K562 (cell line): ENCODE measurements around the gene TCF23. TPM values are rescaled to one million over a fixed set of nuclear protein-coding genes. Genes with fewer than 3 reads are reported as not detected.

Experiments used
- ATAC-seq: fragments of 200-7000 bp; cut with Tn5 transposase; 3 replicates; pipeline ENCODE4 v1.9.1; 2020; ENCODE audit warnings: moderate library complexity
- BruUV-seq: library from RNA; stranded (reverse); fragments of 400-500 nt; replicated peaks from 2 replicates; lab custom pipeline; 2021; lab: Mats Ljungman, UMichigan
- CTCF ChIA-PET: fragments of 300-600 bp; formaldehyde crosslinking; extraction: SDS; loops from one replicate; lab custom pipeline; 2021; ENCODE audit warnings: low intra/inter-chr PET ratio; lab: Yijun Ruan, JAX
- POLR2A ChIA-PET: fragments of 300-600, 350-650 bp; sonication (Branson Sonifier 250); formaldehyde crosslinking; extraction: SDS; loops from one replicate; lab custom pipeline; 2021; ENCODE audit warnings: antibody characterized with exemption, inconsistent platforms; lab: Yijun Ruan, JAX
- DNase-seq, 4 experiments: peaks; one replicate each; pipeline versions ENCODE4 v3.0.0 to v3.0.0-alpha.2; 2011 to 2018; ENCODE audit warnings: low spot score in 3 of 4, mixed read lengths in 3 of 4; ENCODE audit errors: extremely low read depth in 1 of 4
- FAIRE-seq: peaks from 2 replicates; lab custom pipeline; 2011; peaks lifted over from hg19 to GRCh38; lab: Jason Lieb, UNC
- H2AFZ ChIP-seq: 2 replicates; pipeline ENCODE4 v1.6.0; 2011; ENCODE audit warnings: low read depth, low read length, control low read depth, inconsistent platforms
- H3K27ac ChIP-seq: fragments of 200-600 bp; 3 replicates; pipeline ENCODE4 v1.8.0; 2011; ENCODE audit warnings: low read depth, mild to moderate bottlenecking, control low read depth, inconsistent platforms, low read length, moderate library complexity, mixed read lengths; ENCODE audit errors: extremely low read depth
- H3K27me3 ChIP-seq, 2 experiments: fragments of 300-600 bp in 1 of 2; 2 replicates in 1 of 2; 3 replicates in 1 of 2; pipeline versions ENCODE4 v1.6.0 to v1.8.0; 2011; ENCODE audit warnings: inconsistent platforms in 2 of 2, low read length in 2 of 2, mild to moderate bottlenecking in 1 of 2, mixed read lengths in 1 of 2, moderate library complexity in 1 of 2; ENCODE audit not compliant: control insufficient read depth in 2 of 2, insufficient read depth in 2 of 2
- H3K36me3 ChIP-seq: fragments of 300-600 bp; 3 replicates; pipeline ENCODE4 v1.8.0; 2011; ENCODE audit warnings: mild to moderate bottlenecking, low read length, inconsistent platforms; ENCODE audit not compliant: control insufficient read depth, insufficient read depth
- H3K4me1 ChIP-seq, 2 experiments: fragments of 200-600 bp in 1 of 2; replicated peaks in 1 of 2; 2 replicates in 1 of 2; 3 replicates in 1 of 2; pipeline versions ENCODE4 v1.5.1 to v1.8.0; 2011; ENCODE audit warnings: inconsistent platforms in 2 of 2, low read length in 2 of 2, mild to moderate bottlenecking in 1 of 2, mixed read lengths in 1 of 2, moderate library complexity in 1 of 2; ENCODE audit not compliant: control insufficient read depth in 2 of 2, insufficient read depth in 2 of 2
- H3K4me2 ChIP-seq: 2 replicates; pipeline ENCODE4 v1.6.1; 2011; ENCODE audit warnings: low read length, control low read depth, inconsistent platforms, mixed read lengths; ENCODE audit not compliant: insufficient read depth
- H3K4me3 ChIP-seq: fragments of 200-600 bp; sonication (generic), shearing (Covaris generic); 2 replicates; pipeline ENCODE4 v1.5.1; 2016; ENCODE audit warnings: control low read depth, inconsistent platforms
- H3K79me2 ChIP-seq: fragments of 200-600 bp; 3 replicates; pipeline ENCODE4 v1.8.0; 2011; ENCODE audit warnings: low read length, inconsistent platforms; ENCODE audit not compliant: control insufficient read depth, insufficient read depth
- H3K9ac ChIP-seq, 2 experiments: 2 replicates each; pipeline versions ENCODE4 v1.6.0 to v1.6.1; 2011; ENCODE audit warnings: low read depth in 2 of 2, low read length in 2 of 2, control low read depth in 1 of 2, inconsistent platforms in 1 of 2, mild to moderate bottlenecking in 1 of 2, mixed read lengths in 1 of 2; ENCODE audit not compliant: insufficient read depth in 1 of 2
- H3K9me1 ChIP-seq: one replicate; pipeline ENCODE4 v1.6.0; 2011; ENCODE audit warnings: inconsistent platforms, mild to moderate bottlenecking, low read length, moderate library complexity; ENCODE audit not compliant: control insufficient read depth, insufficient read depth
- H3K9me3 ChIP-seq: replicated peaks from 2 replicates; pipeline ENCODE4 v1.5.1; 2011; ENCODE audit warnings: low read depth, low read length, inconsistent platforms; ENCODE audit not compliant: control insufficient read depth, insufficient read depth
- H4K20me1 ChIP-seq: replicated peaks from 2 replicates; pipeline ENCODE4 v1.6.1; 2011; ENCODE audit warnings: low read length, inconsistent platforms, mixed read lengths; ENCODE audit not compliant: control insufficient read depth, insufficient read depth
- ARID1B ChIP-seq: fragments of 450-650 bp; IDR thresholded peaks from 2 replicates; pipeline ENCODE4 v1.6.1; 2016; ENCODE audit warnings: antibody characterized with exemption, mild to moderate bottlenecking, inconsistent platforms
- CEBPZ ChIP-seq: fragments of 150-350 bp; IDR thresholded peaks from 2 replicates; pipeline ENCODE4 v1.6.1; 2014; ENCODE audit warnings: low read depth, mild to moderate bottlenecking, low read length, borderline replicate concordance
- GTF2A2 ChIP-seq: IDR thresholded peaks from 2 replicates; pipeline ENCODE4 v1.6.1; 2016; ENCODE audit warnings: mild to moderate bottlenecking, missing genetic modification characterization, missing compliant biosample characterization
- GTF3C2 ChIP-seq: IDR thresholded peaks from 3 replicates; pipeline ENCODE4 v1.6.1; 2011; ENCODE audit warnings: borderline replicate concordance, mild to moderate bottlenecking, moderate library complexity; ENCODE audit not compliant: insufficient read length; ENCODE audit errors: extremely low read depth
- JUNB ChIP-seq: fragments of 450-650 bp; formaldehyde crosslinking; conservative IDR thresholded peaks from 2 replicates; pipeline ENCODE4 v1.4.0; 2020; ENCODE audit warnings: mild to moderate bottlenecking
- MCM5 ChIP-seq: fragments of 450-650 bp; IDR thresholded peaks from 2 replicates; pipeline ENCODE4 v1.6.1; 2016; ENCODE audit warnings: low read depth
- NFIC ChIP-seq: fragments of 450-650 bp; IDR thresholded peaks from 2 replicates; pipeline ENCODE4 v1.6.1; 2017; ENCODE audit warnings: mild to moderate bottlenecking, inconsistent platforms
- PHTF2 ChIP-seq: fragments of 250-450 bp; sonication (Bioruptor Pico); IDR thresholded peaks from 2 replicates; pipeline ENCODE4 v1.5.0; 2021; ENCODE audit warnings: mild to moderate bottlenecking
- SMARCB1 ChIP-seq: IDR thresholded peaks from 2 replicates; pipeline ENCODE4 v1.6.1; 2011; ENCODE audit warnings: improper control_type of control experiment, low read depth; ENCODE audit not compliant: insufficient read length
- SMARCC2 ChIP-seq: fragments of 450-650 bp; IDR thresholded peaks from 2 replicates; pipeline ENCODE4 v1.6.1; 2017; ENCODE audit warnings: antibody characterized with exemption, moderate library complexity, mild to moderate bottlenecking, low read depth
- SRSF9 ChIP-seq: fragments of 200-400 bp; formaldehyde crosslinking; IDR thresholded peaks from 2 replicates; pipeline ENCODE4 v1.6.1; 2017; ENCODE audit warnings: low read depth, low read length, borderline replicate concordance
- ZNF121 ChIP-seq: sonication (generic); formaldehyde crosslinking; conservative IDR thresholded peaks from 2 replicates; pipeline ENCODE4 v1.8.0; 2022; ENCODE audit warnings: missing genetic modification reagents
- WGBS: fragments of 100-300 bp; shearing (Covaris generic); methylation state at CpG from one replicate; pipeline ENCODE4 v1.1.6; 2016; ENCODE audit warnings: low coverage, mixed read lengths; ENCODE audit not compliant: insufficient coverage; ENCODE audit errors: missing lambda C conversion rate; 5-methylcytosine and 5-hydroxymethylcytosine counted together
- in situ Hi-C: fragments of 300-500 bp; cut with MboI; formaldehyde crosslinking; loops from 4 replicates; pipeline ENCODE4 v1.15.0; 2018; ENCODE audit warnings: inconsistent platforms, mixed read lengths
- intact Hi-C: fragments of 100-400 bp; cut with micrococcal nuclease; formaldehyde crosslinking; loops from 2 replicates; pipeline ENCODE4 v1.14.2; 2022
- polyA plus RNA-seq, 8 experiments: library from polyadenylated mRNA; depleted of rRNA in 4 of 8; stranded (reverse) in 5 of 8; unstranded in 3 of 8; fragments of >200 nt; fragmentation: Nextera tagmentation in 2 of 8; fragmentation: Illumina TruSeq in 1 of 8; extraction: Ambion mirVana in 2 of 8; extraction: Trizol in 1 of 8; gene quantifications; 2 replicates each; pipeline versions ENCODE4 v1.2.1 to v1.2.3, GENCODE V29; 2011 to 2014; ENCODE audit warnings: inconsistent platforms in 1 of 8, missing spikeins in 1 of 8
- total RNA-seq, 7 experiments: library from RNA; depleted of rRNA in 6 of 7; stranded (reverse); fragments of >200 nt in 6 of 7; fragmentation: Illumina TruSeq in 2 of 7; extraction: Trizol in 2 of 7; gene quantifications; 2 replicates each; pipeline versions ENCODE4 v1.2.1 to v1.2.3, GENCODE V29; 2011 to 2021; ENCODE audit warnings: low replicate concordance in 1 of 7

TCF23 gene
- total and polyA plus RNA-seq, 9 of the 15 experiments (the other 6 are each of a cell fraction or from before 2014, with no cell fraction given), result 0.07 TPM; not detected in 8

GRCh38 chr2:27108221-27108620 lies 40.6 kb upstream of the TCF23 start (continued):
- no peak for TF ChIP-seq GTF3C2
- TF ChIP-seq MCM5, result no peak
- TF ChIP-seq JUNB (CRISPR knock-in tag), result no peak
- no peak for TF ChIP-seq SRSF9
- TF ChIP-seq PHTF2 (CRISPR knock-in tag), result no peak
- TF ChIP-seq SMARCB1, result no peak
- no peak for TF ChIP-seq NFIC
- TF ChIP-seq ARID1B, result peak; percentile 68

- Histone ChIP-seq H3K9ac (no peak overlapping the region), H4K20me1 (no peaks in the 10 kb centered on the region), H3K4me3 (no peak overlapping the region), H2AFZ (no peak overlapping the region), H3K79me2 (no peaks in the 10 kb centered on the region), H3K27me3 (no peaks in the 10 kb centered on the region), H3K9me1 (no peaks in the 10 kb centered on the region), H3K4me1 (no peaks in the 10 kb centered on the region; a peak in 1 of 5 replicates), H3K9me3 (no peaks in the 10 kb centered on the region), H3K27ac (no peak overlapping the region), H3K36me3 (no peaks in the 10 kb centered on the region), H3K4me2 (no peak overlapping the region)
- ATAC-seq, result no peak
- intact Hi-C loops, result no loop called here
- FAIRE-seq, result no peak
- in situ Hi-C loops, result no loop called here
- 16% methylated on average over 3 of the region's 3 CpGs for WGBS
- POLR2A ChIA-PET, result no interaction called here
- CTCF ChIA-PET, result no interaction called here
- DNase-seq, result no peak
- BruUV-seq, result no TSS peak
- TF ChIP-seq SMARCC2 (no peak), CEBPZ (no peak), ZNF121 (CRISPR knock-in tag) (peak; percentile 81), GTF2A2 (tag) (no peak)
Observed at GRCh38 chr2:27109083-27109482, 39.7 kb upstream of the TCF23 start.
